SK-N-MC (cell line): ENCODE measurements around the gene ECE1.

Source experiments
- DNase-seq: peaks from one replicate; pipeline ENCODE4 v3.0.0-alpha.2; 2011; ENCODE audit warnings: low read depth, low spot score
- H3K27ac ChIP-seq: fragments of 200-600 bp; sonication (generic); 2 replicates; pipeline ENCODE4 v1.5.1; 2016; ENCODE audit warnings: mixed run types
- H3K36me3 ChIP-seq: fragments of 200-600 bp; sonication (generic); 2 replicates; pipeline ENCODE4 v1.6.1; 2017; ENCODE audit warnings: antibody characterized with exemption, low read length, mixed read lengths; ENCODE audit not compliant: insufficient read depth
- H3K4me3 ChIP-seq: fragments of 200-600 bp; sonication (generic); 2 replicates; pipeline ENCODE4 v1.5.1; 2016
- H3K9ac ChIP-seq: fragments of 200-600 bp; sonication (generic); 2 replicates; pipeline ENCODE4 v1.8.0; 2017; ENCODE audit warnings: mixed run types, mixed read lengths; ENCODE audit not compliant: insufficient read length
- H3K9me3 ChIP-seq: fragments of 200-600 bp; sonication (generic); 2 replicates; pipeline ENCODE4 v1.6.1; 2017; ENCODE audit warnings: low read depth, mild to moderate bottlenecking, antibody characterized with exemption, low read length, moderate library complexity, mixed read lengths
- EZH2 ChIP-seq: fragments of 200-600 bp; sonication (generic); IDR thresholded peaks from one replicate; pipeline ENCODE4 v1.6.1; 2017; ENCODE audit warnings: antibody characterized with exemption
- FOXP2 ChIP-seq: optimal IDR thresholded peaks from 2 replicates; pipeline ENCODE3; 2011; ENCODE audit warnings: mild to moderate bottlenecking, moderate library complexity; ENCODE audit not compliant: insufficient read depth; ENCODE audit errors: extremely low read length, control extremely low read depth
- POLR2AphosphoS5 ChIP-seq: IDR thresholded peaks from 2 replicates; pipeline ENCODE4 v1.6.1; 2012; ENCODE audit warnings: mild to moderate bottlenecking, low read depth, low read length, borderline replicate concordance

Gene ECE1

DNA sequence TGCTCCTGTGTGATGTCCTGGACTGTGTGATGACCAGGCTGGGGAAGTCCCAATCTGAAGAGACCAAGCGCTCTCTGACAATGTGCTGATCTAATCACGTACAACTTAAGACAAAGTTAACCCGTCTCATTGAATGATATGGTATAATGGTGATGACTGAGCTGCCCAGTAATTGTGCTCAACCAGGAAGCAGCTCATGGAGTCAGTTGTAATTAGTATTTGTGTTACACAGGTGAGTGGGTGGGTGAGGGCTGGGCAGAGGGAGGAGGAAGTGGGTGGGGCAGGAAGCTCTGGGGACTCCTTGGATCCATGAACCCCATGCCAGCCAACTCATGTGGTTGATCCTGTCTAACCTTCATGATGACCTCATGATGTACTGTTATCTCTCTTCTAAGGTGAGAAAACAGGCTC, 8.7 kb upstream of the ECE1 start:
- no peaks in the 10 kb centered on the region for H3K36me3 ChIP-seq
- no peak overlapping the region for H3K27ac ChIP-seq
- H3K9ac ChIP-seq = no peak overlapping the region
- H3K9me3 ChIP-seq = no peaks in the 10 kb centered on the region
- TF ChIP-seq POLR2AphosphoS5 (no peak), FOXP2 (no peak), EZH2 (no peak)
- DNase-seq = no peak
- H3K4me3 ChIP-seq = no peak overlapping the region

DNA sequence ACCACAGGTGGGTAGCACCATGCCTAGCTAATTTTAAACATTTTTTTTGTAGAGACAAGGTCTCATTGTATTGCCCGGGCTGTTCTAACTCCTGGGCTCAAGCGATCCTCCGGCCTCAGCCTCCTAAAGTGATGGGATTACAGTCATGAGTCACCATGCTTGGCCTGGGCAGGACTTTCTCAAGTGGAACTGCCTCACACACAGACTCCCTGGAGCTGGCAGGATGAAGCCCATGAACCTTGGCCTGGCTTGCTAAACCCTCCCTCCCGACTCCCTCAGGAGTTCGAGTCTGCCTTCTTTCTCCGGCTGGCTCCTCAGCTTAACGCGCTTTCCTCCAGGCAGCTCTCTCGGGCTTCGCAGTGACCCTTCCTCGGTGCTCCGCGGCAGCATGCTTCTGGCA, 7.7 kb upstream of the ECE1 start:
- H3K36me3 ChIP-seq = no peaks in the 10 kb centered on the region
- no peak overlapping the region for H3K9ac ChIP-seq
- no peak overlapping the region for H3K27ac ChIP-seq
- no peaks in the 10 kb centered on the region for H3K9me3 ChIP-seq
- DNase-seq = no peak
- no peak overlapping the region for H3K4me3 ChIP-seq
- TF ChIP-seq EZH2 (no peak), POLR2AphosphoS5 (no peak), FOXP2 (no peak)

DNA sequence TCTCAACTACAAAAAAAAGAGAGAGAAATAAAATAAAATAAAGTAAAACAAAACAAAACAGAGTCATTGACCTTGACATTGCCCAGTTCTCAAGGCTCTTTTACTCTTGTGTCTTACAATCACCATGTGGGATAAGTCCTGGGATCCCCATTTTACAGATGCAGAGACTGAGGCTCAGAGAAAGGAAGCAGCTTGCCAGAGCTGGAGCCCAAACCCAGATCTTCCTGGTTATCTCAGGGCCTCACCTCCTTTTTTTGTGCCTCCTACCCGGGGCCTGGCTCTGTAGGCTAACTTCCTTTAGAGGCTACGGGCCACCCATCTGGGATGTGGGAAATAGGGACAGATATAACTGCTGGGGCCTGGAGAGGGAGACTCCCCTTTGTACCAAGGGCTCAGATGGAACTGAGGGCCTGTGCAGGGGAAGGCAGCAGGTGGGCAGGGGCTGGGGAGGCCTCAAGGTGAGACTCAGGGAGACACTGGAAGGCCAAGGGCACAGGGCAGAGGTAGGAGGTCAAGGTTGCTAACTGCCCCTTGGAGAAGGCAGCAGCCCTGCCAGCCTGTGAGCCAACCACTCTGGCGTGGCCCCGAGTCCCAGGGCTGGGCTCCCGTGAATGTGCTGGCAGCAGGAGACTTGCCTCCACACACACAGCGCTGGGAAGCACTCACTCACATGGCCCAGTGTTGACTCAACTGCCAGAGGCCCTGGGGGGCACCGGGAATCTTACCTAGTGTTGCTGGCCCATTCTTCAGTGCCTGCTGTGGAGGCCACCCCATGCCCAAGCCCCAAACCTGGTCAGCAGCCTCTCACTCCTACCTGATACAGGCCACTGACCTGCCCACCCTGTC, 6.5 kb upstream of the ECE1 start:
- no peak for DNase-seq
- TF ChIP-seq FOXP2 (no peak), EZH2 (no peak), POLR2AphosphoS5 (no peak)
- H3K4me3 ChIP-seq = no peak overlapping the region
- no peaks in the 10 kb centered on the region for H3K9me3 ChIP-seq
- H3K36me3 ChIP-seq = no peaks in the 10 kb centered on the region
- H3K27ac ChIP-seq = no peak overlapping the region
- no peak overlapping the region for H3K9ac ChIP-seq

DNA sequence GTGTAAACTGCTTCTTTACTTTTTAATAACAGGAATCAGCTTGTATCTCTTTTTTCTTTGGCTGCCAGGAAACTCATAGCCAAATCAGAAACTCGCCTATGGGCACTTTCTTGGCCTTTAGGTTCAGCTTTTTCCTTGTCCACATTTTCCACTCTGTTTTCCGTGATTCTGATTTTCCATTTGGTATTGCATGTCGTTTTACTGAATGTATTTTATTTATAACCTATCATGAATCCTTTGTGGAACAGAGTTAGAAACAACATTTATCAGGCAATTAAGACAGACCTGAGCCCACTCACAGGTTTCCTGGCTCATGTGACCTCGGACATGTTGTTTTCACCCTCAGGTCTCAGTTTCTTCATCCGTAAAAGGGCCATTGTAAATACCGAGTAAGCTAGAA, 5.3 kb upstream of the ECE1 start:
- no peak for DNase-seq
- H3K9ac ChIP-seq = no peak overlapping the region
- no peaks in the 10 kb centered on the region for H3K36me3 ChIP-seq
- no peaks in the 10 kb centered on the region for H3K9me3 ChIP-seq
- TF ChIP-seq POLR2AphosphoS5 = no peak
- TF ChIP-seq EZH2 = no peak
- no peak for TF ChIP-seq FOXP2
- H3K27ac ChIP-seq = no peak overlapping the region
- H3K4me3 ChIP-seq = no peak overlapping the region

DNA sequence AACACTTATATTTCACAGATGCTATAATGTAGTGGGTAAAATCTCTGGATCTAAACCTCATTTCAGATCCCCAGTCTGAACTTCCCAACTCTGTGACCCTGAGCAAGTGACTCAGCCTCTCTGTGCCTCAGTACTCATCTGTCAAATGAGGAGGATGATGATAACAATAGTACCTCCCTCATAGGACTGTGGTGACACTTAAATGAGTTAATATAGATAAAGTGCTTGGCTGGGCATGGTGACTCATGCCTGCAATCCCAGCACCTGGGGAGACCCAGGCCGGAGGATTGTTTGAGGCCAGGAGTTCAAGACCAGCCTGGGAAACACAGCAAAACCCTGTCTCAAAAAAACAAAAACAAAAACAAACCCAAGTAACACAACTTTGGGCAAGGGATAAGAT, 4.7 kb upstream of the ECE1 start:
- Histone ChIP-seq H3K27ac (no peak overlapping the region), H3K4me3 (no peak overlapping the region), H3K36me3 (no peaks in the 10 kb centered on the region), H3K9me3 (no peaks in the 10 kb centered on the region), H3K9ac (no peak overlapping the region)
- no peak for TF ChIP-seq POLR2AphosphoS5
- no peak for TF ChIP-seq FOXP2
- no peak for TF ChIP-seq EZH2
- DNase-seq = no peak

DNA sequence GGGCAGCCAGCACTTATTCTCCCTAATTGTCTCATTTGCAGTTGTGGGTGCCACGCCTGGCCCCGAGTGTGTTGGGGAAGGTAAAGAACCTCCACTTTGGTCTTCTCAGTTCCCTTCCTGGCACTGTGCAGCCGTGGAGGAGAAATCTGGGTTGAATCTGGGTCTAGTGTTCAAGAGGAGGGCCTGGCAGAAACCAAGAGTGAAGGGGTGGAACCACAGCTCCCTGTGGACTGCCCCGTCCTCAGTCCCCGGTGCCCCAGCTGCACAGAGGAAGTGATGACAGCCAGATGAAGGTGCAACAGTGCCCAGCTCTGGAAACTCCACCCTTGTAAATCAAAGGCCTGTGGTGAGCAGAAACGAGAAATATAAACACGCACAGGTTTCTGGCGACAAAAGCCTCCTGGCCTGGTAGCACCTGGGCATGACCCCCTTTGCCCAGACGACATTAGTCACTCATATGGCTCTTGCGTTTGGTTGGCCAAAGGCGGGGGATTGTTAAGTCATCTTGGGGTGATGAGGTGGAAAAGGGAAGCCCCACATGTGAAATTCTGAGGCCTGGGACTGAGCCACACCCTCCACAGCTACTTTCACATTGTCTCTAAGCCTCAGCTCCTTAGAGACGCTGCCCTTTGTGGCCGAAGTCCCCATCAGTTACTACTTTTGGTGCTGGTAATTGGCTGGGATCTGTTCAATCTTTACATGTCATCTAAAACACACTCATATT, 4.2 kb upstream of the ECE1 start:
- TF ChIP-seq POLR2AphosphoS5 = no peak
- TF ChIP-seq EZH2 = no peak
- TF ChIP-seq FOXP2 = no peak
- Histone ChIP-seq H3K4me3 (no peak overlapping the region), H3K36me3 (no peaks in the 10 kb centered on the region), H3K9ac (no peak overlapping the region), H3K9me3 (no peaks in the 10 kb centered on the region), H3K27ac (no peak overlapping the region)
- DNase-seq = no peak

DNA sequence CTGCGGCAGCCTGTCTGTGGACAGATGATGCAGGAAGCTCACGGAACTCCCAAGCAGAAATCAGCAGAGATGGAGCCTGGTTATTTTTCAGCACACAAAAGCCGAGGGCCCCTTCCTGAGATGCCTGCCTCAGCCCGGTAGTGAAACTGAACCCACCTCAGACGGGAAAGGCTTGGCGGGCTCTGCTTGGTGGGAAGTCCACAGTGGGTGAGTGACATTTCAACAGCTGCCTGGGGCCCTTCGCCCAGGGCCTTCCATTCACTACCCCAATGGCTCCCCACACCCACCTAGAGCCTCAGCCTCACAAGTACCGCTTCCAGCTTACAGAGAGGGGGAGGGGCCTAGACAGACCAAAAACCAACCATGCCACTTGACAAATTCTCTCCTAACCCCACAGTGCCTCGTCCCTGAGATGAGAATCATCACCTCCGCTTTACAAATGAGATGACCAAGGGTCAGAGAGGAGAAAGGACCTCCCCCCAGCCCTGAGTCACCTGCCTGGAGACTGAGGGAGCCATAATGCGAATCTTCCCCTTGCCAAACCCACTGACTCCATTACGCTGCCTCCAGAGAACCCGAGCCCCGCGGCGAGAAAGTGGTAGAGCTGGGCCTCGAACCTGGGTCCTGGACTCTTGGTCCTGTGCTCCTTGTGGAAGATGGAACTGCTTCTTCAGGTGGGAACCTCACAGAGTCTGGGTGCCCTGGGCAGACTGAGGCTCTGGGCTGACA, 3.4 kb upstream of the ECE1 start:
- Histone ChIP-seq H3K27ac (no peak overlapping the region), H3K9ac (no peak overlapping the region), H3K36me3 (no peaks in the 10 kb centered on the region), H3K9me3 (no peaks in the 10 kb centered on the region), H3K4me3 (no peak overlapping the region)
- DNase-seq = no peak
- no peak for TF ChIP-seq FOXP2
- TF ChIP-seq POLR2AphosphoS5 = no peak
- no peak for TF ChIP-seq EZH2

DNA sequence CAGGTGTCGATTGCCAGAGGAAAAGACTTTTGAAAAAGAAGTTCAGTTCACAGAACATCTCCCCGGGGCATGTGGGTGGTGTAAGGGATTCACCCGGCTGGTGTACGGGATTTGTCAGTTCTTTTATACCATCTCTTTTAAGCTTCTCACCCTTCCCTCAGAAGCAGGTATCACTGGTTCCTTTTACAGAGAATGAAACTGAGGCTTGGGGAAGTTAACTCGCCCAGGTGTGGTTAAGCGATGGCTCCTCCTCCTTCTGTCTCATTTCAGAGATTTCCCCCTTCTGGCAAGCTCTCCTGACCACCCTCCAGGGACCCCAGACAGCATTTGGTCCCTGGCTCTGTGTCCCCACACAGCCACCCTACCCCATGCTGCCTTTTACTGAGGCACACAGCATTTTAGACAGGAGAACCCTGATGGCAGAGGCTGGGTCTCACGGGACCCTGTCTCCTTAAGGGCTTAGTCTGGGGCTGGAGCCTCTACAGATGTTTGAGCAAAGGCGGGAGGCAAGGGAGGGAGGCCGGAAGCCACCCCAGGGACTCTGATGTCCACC, 2.8 kb upstream of the ECE1 start:
- no peak for TF ChIP-seq POLR2AphosphoS5
- no peak for TF ChIP-seq EZH2
- TF ChIP-seq FOXP2 = no peak
- Histone ChIP-seq H3K9ac (no peak overlapping the region), H3K27ac (no peak overlapping the region), H3K9me3 (no peaks in the 10 kb centered on the region), H3K4me3 (no peak overlapping the region), H3K36me3 (no peaks in the 10 kb centered on the region)
- no peak for DNase-seq
